NCI-H1417 treated with DMSO at 0.1 percent for 48 hours (cell line): ENCODE measurements around the gene UGT1A6.
"Not testable (repeated sequence)": the region's sequence is repeated elsewhere in the genome, so short reads cannot be mapped to it uniquely, and the experiment has no call there.

ENCODE experiments used
- DNase-seq: peaks from one replicate; lab custom pipeline; 2025; lab: John Stamatoyannopoulos, UW

Gene UGT1A6

GRCh38 chr2:233686928-233687327, 5.8 kb upstream of the UGT1A6 start:
- DNase-seq, result no peak

GRCh38 chr2:233688341-233688740, 4.3 kb upstream of the UGT1A6 start:
- no peak for DNase-seq

- DNase-seq, result no peak
Measured at GRCh38 chr2:233689031-233689430, 3.7 kb upstream of the UGT1A6 start.

- DNase-seq, result no peak
Measured at GRCh38 chr2:233689501-233689900, 3.2 kb upstream of the UGT1A6 start.

GRCh38 chr2:233690444-233690843, 2.2 kb upstream of the UGT1A6 start:
- DNase-seq, result no peak

GRCh38 chr2:233691443-233692433, 952 bp upstream of the UGT1A6 start:
- no peak for DNase-seq

GRCh38 chr2:233693963-233694362, 1.3 kb downstream of the UGT1A6 start:
- no peak for DNase-seq

- DNase-seq, result no peak
Measured at GRCh38 chr2:233698740-233699139, 6.0 kb downstream of the UGT1A6 start.

- no peak for DNase-seq
Measured at GRCh38 chr2:233699424-233700027, 6.8 kb downstream of the UGT1A6 start.

- no peak for DNase-seq
Measured at GRCh38 chr2:233700028-233700635, 7.4 kb downstream of the UGT1A6 start.

GRCh38 chr2:233700842-233701241, 8.2 kb downstream of the UGT1A6 start:
- not testable (repeated sequence) for DNase-seq

- no peak for DNase-seq
Measured at GRCh38 chr2:233702238-233702637, 9.5 kb downstream of the UGT1A6 start.

GRCh38 chr2:233705911-233706506, 13.3 kb downstream of the UGT1A6 start:
- DNase-seq, result no peak

- DNase-seq, result no peak
Measured at GRCh38 chr2:233706720-233707119, 14.0 kb downstream of the UGT1A6 start.

GRCh38 chr2:233707940-233708644, 15.4 kb downstream of the UGT1A6 start:
- DNase-seq, result no peak

GRCh38 chr2:233708942-233709341, 16.3 kb downstream of the UGT1A6 start:
- no peak for DNase-seq

- DNase-seq, result peak; percentile 5
Measured at GRCh38 chr2:233711312-233712008, 18.8 kb downstream of the UGT1A6 start.

GRCh38 chr2:233712611-233713261, 20.0 kb downstream of the UGT1A6 start, which contains the start of gene UGT1A5:
Gene UGT1A5, plus strand, starts transcription at chr2:233712907. Its CDS starts 85 bp downstream, at chr2:233712992.
- no peak for DNase-seq

- DNase-seq, result no peak
Measured at GRCh38 chr2:233713262-233713615, 20.5 kb downstream of the UGT1A6 start.

- DNase-seq, result no peak
Measured at GRCh38 chr2:233714121-233714520, 21.4 kb downstream of the UGT1A6 start.

GRCh38 chr2:233718552-233718951, 25.9 kb downstream of the UGT1A6 start, which contains the start of gene UGT1A4:
Gene UGT1A4, plus strand, starts transcription at chr2:233718736. Its CDS starts 85 bp downstream, at chr2:233718821.
- no peak for DNase-seq
